IMR-90 (cell line): Measurements from ENCODE around the gene ANXA2.
"Not testable (repeated sequence)": the region's sequence is repeated elsewhere in the genome, so short reads cannot be mapped to it uniquely, and the experiment has no call there.

ENCODE experiments used
- CEBPB ChIP-seq: IDR thresholded peaks from 2 replicates; pipeline ENCODE4 v1.6.1; 2012; ENCODE audit warnings: low read depth, low read length, improper control_type of control experiment
- CHD1 ChIP-seq: IDR thresholded peaks from 2 replicates; pipeline ENCODE4 v1.6.1; 2012; ENCODE audit warnings: low read depth, low read length, improper control_type of control experiment
- CTCF ChIP-seq: conservative IDR thresholded peaks from 2 replicates; pipeline ENCODE4 v1.5.1; 2012; ENCODE audit warnings: mild to moderate bottlenecking, low read depth, low read length, improper control_type of control experiment
- ELK1 ChIP-seq: fragments of 150-350 bp; IDR thresholded peaks from 2 replicates; pipeline ENCODE4 v1.6.1; 2016; ENCODE audit warnings: low read depth, mild to moderate bottlenecking, low read length, moderate library complexity, borderline replicate concordance
- FOS ChIP-seq: fragments of 150-350 bp; IDR thresholded peaks from 2 replicates; pipeline ENCODE4 v1.6.1; 2016; ENCODE audit warnings: low read depth, low read length
- MAZ ChIP-seq: IDR thresholded peaks from 2 replicates; pipeline ENCODE4 v1.6.1; 2012; ENCODE audit warnings: low read depth, mild to moderate bottlenecking, low read length, improper control_type of control experiment, moderate library complexity, borderline replicate concordance
- POLR2A ChIP-seq: IDR thresholded peaks from 2 replicates; pipeline ENCODE4 v1.6.1; 2012; ENCODE audit warnings: mild to moderate bottlenecking, low read depth, low read length
- RAD21 ChIP-seq: IDR thresholded peaks from 2 replicates; pipeline ENCODE4 v1.6.1; 2012; ENCODE audit warnings: low read length, improper control_type of control experiment
- RFX5 ChIP-seq: IDR thresholded peaks from 2 replicates; pipeline ENCODE4 v1.8.0; 2012; ENCODE audit warnings: low read depth, mild to moderate bottlenecking, low read length, moderate library complexity
- USF2 ChIP-seq: fragments of 150-350 bp; IDR thresholded peaks from 2 replicates; pipeline ENCODE4 v1.6.1; 2017; ENCODE audit warnings: mild to moderate bottlenecking, antibody characterized with exemption, low read length, low read depth

- TF ChIP-seq POLR2A, CTCF, FOS, RAD21, RFX5, MAZ, ELK1, CEBPB, CHD1, USF2: not testable (repeated sequence)
Measured at GRCh38 chr15:60410350-60410749, 12.6 kb upstream of the ANXA2 start.
